B cell (primary cell): ENCODE data around the gene MNAT1.

ENCODE experiments used
- EZH2 ChIP-seq: IDR thresholded peaks from 2 replicates; pipeline ENCODE4 v1.6.1; 2012; ENCODE audit warnings: borderline replicate concordance, low read depth, mild to moderate bottlenecking, moderate library complexity, low read length; ENCODE audit not compliant: insufficient read depth, poor library complexity, severe bottlenecking
- TF ChIP-seq, protein P1 (sequence below): fragments of 200-600 bp; IDR thresholded peaks from one replicate; pipeline ENCODE4 v1.8.0; 2022; ENCODE audit warnings: antibody characterized with exemption, mild to moderate bottlenecking

DNA sequence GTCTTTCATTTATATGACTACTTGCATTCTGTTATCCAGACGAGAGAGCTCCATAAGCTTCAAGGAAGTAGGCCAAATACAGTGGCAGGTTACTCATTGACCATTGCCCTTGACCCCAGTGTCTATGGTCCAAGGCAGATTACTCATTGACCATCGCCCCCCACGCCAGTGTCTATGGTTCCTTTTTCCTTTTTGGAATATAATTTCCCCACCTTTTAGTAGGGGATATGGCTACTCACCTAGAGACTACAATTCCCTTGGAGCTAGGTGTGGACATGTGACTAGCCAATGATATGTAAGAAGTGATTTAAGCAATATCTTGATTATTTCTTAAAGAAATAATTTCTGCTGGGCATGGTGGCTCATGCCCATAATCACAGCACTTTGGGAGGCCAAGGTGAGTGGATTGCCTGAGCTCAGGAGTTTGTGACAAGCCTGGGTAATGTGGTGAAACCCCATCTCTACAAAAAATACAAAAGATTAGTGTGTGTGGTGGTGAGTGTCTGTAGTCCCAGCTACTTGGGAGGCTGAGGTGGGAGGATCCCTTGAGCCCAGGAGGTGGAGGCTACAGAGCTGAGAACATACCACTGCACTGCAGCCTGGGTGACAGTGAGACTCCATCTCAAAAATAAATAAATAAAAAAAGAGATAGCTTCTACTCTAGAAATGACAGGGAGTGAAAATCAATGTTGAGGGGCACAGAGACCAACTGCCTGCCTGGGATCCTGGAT lies 43.0 kb upstream of the MNAT1 start:
- no peak for TF ChIP-seq EZH2
- TF ChIP-seq, protein P1, sequence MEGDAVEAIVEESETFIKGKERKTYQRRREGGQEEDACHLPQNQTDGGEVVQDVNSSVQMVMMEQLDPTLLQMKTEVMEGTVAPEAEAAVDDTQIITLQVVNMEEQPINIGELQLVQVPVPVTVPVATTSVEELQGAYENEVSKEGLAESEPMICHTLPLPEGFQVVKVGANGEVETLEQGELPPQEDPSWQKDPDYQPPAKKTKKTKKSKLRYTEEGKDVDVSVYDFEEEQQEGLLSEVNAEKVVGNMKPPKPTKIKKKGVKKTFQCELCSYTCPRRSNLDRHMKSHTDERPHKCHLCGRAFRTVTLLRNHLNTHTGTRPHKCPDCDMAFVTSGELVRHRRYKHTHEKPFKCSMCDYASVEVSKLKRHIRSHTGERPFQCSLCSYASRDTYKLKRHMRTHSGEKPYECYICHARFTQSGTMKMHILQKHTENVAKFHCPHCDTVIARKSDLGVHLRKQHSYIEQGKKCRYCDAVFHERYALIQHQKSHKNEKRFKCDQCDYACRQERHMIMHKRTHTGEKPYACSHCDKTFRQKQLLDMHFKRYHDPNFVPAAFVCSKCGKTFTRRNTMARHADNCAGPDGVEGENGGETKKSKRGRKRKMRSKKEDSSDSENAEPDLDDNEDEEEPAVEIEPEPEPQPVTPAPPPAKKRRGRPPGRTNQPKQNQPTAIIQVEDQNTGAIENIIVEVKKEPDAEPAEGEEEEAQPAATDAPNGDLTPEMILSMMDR: no peak
